ENCODE data around the gene OTOG.

Gene OTOG

GRCh38 chr11:17637901-17638300 is 90.8 kb downstream of the OTOG start:
- Histone ChIP-seq H3K36me3 (ENCODE audit: control insufficient read depth in 2 of 2, insufficient read depth in 1 of 2, low read length in 2 of 2) (no peaks in the 10 kb centered on the region), H3K4me1 (ENCODE audit: control insufficient read depth, insufficient read depth, low read length) (no peaks in the 10 kb centered on the region), H3K4me3 (ENCODE audit: low read depth, low read length) (no peak overlapping the region), H3K27ac (ENCODE audit: extremely low read depth, low read depth, low read length) (no peak overlapping the region), H3K9me3 (ENCODE audit: control insufficient read depth, insufficient read depth, low read depth, low read length) (no peaks in the 10 kb centered on the region)
- POLR2A ChIA-PET = no interaction called here
- TF ChIP-seq ZNF354C (tag by site-specific recombination; IDR thresholded peaks at IDR 0.05; ENCODE audit: borderline replicate concordance, low read depth) (no peak), ZNF580 (tag by site-specific recombination; IDR thresholded peaks at IDR 0.05) (no peak)
- CTCF ChIA-PET = interaction anchor here (0.9 kb wide), 1 partner anchor 39 kb away, joined by 3 read pairs; no protein-coding TSS in a partner anchor

GRCh38 chr11:17638311-17638710 is 91.3 kb downstream of the OTOG start:
- no peak for TF ChIP-seq ZNF660 (tag by site-specific recombination; IDR thresholded peaks at IDR 0.05)
- TF ChIP-seq GLI2 (tag by site-specific recombination; IDR thresholded peaks at IDR 0.05; ENCODE audit: borderline replicate concordance, low read depth) = no peak
- no peak for TF ChIP-seq ZBTB11 (tag by site-specific recombination; conservative IDR thresholded peaks at IDR 0.05; ENCODE audit: low read depth)
- TF ChIP-seq ZBTB26 (tag by site-specific recombination; optimal IDR thresholded peaks at IDR 0.05) = no peak
- TF ChIP-seq ZBTB6 (tag by site-specific recombination; IDR thresholded peaks at IDR 0.05) = no peak
- no peak for TF ChIP-seq ZBTB17 (tag by site-specific recombination; IDR thresholded peaks at IDR 0.05)
- TF ChIP-seq ZEB2 (tag by site-specific recombination; IDR thresholded peaks at IDR 0.05) = no peak
- TF ChIP-seq ZNF354C (tag by site-specific recombination; IDR thresholded peaks at IDR 0.05; ENCODE audit: borderline replicate concordance, low read depth) = no peak
- no peak for TF ChIP-seq ZNF10 (tag by site-specific recombination; IDR thresholded peaks at IDR 0.05)
- no peak for TF ChIP-seq TSHZ1 (tag by site-specific recombination; IDR thresholded peaks at IDR 0.05; ENCODE audit: borderline replicate concordance)
- no peak for TF ChIP-seq HOXC10 (CRISPR knock-in tag; IDR thresholded peaks at IDR 0.05)
- TF ChIP-seq ZNF837 (tag by site-specific recombination; IDR thresholded peaks at IDR 0.05) = no peak
- TF ChIP-seq ZSCAN30 (tag by site-specific recombination; IDR thresholded peaks at IDR 0.05) = no peak
- TF ChIP-seq ZNF366 (tag by site-specific recombination; conservative IDR thresholded peaks at IDR 0.05) = no peak
- TF ChIP-seq EGR2 (tag by site-specific recombination; IDR thresholded peaks at IDR 0.05; ENCODE audit: low read depth) = no peak
- no peak for TF ChIP-seq ZNF623 (tag by site-specific recombination; IDR thresholded peaks at IDR 0.05)
- no peak overlapping the region for H3K4me3 ChIP-seq (ENCODE audit: low read depth, low read length)
- H3K9me3 ChIP-seq (ENCODE audit: control insufficient read depth, insufficient read depth, low read depth, low read length) = no peaks in the 10 kb centered on the region
- ChIA-PET POLR2A (no interaction called here), CTCF (no interaction called here)
- no peak overlapping the region for H3K27ac ChIP-seq (ENCODE audit: extremely low read depth, low read depth, low read length)
- H3K36me3 ChIP-seq (ENCODE audit: control insufficient read depth in 2 of 2, insufficient read depth in 1 of 2, low read length in 2 of 2) = no peaks in the 10 kb centered on the region
- no peaks in the 10 kb centered on the region for H3K4me1 ChIP-seq (ENCODE audit: control insufficient read depth, insufficient read depth, low read length)

All from HEK293 (cell line).